ENCODE data around the gene ZNHIT2.

- TF ChIP-seq CTCF (IDR thresholded peaks at IDR 0.05 in 4 of 5, conservative IDR thresholded peaks at IDR 0.05 in 1 of 5) (no peak), POLR2A (IDR thresholded peaks at IDR 0.05) (no peak)
Observed at GRCh38 chr11:65067446-65067845, 50.1 kb downstream of the ZNHIT2 start.

Data from gastrocnemius medialis (tissue), 4 donors.